ENCODE data around the gene CAMK2A.

DNA sequence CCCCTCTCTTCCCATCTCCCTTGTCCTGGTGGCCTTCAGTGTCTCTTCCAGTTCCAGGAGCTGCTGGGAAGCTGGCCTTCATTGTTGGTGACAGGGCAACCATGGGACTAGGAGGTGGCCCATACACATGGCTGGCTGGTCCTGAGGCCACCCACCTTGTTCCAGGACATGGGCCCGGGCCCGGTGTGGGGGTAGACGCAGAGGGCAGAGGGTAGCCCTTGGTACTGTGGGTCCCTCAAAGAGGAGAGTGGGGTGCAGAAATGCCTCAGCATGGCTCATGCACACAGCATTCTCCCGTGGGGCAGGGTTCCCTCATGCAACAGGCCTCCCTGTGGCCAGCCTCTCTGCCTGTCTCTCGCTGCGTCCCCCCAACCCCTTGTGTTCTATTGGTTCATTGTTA lies 78.9 kb downstream of the CAMK2A start:
- TF ChIP-seq POLR2AphosphoS5 (IDR thresholded peaks at IDR 0.05; ENCODE audit: low read depth, low read length) (no peak), REST (IDR thresholded peaks at IDR 0.05; ENCODE audit: insufficient read depth in 1 of 2, low read depth in 2 of 2, low read length in 2 of 2) (no peak), SIN3A (IDR thresholded peaks at IDR 0.05; ENCODE audit: borderline replicate concordance, insufficient read depth, low read length) (no peak), TAF1 (IDR thresholded peaks at IDR 0.05; ENCODE audit: borderline replicate concordance, insufficient read depth, low read length) (no peak), FOXP2 (optimal IDR thresholded peaks at IDR 0.05; ENCODE audit: borderline replicate concordance, extremely low read depth, extremely low read length, insufficient read depth) (no peak)

All from PFSK-1 (cell line).